DMS 273 treated with DMSO at 0.1 percent for 48 hours (cell line): ENCODE measurements around the gene ATAD5.
A peak's percentile ranks its signal among the peaks of the same experiment; 100 is the strongest.
"Not testable (repeated sequence)": the region's sequence is repeated elsewhere in the genome, so short reads cannot be mapped to it uniquely, and the experiment has no call there.

Experiments
- DNase-seq: peaks from one replicate; lab custom pipeline; 2025; lab: John Stamatoyannopoulos, UW

Gene ATAD5

DNA sequence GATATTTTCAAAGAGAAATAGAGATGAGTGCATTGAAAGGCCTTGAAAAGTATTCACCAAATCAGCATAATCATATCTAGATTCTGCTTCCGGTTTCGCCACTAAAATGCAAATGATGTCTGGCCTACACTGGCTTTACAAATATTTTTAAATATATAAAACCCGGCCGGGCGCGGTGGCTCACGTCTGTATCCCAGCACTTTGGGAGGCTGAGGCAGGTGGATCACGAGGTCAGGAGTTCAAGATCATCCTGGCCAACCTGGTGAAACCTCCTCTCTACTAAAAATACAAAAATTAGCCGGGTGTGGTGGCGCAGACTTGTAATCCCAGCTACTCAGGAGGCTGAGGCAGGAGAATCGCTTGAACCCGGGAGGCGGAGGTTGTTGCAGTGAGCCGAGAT lies 8.8 kb upstream of the ATAD5 start:
- not testable (repeated sequence) for DNase-seq

GRCh38 chr17:30823421-30823820 lies 8.3 kb upstream of the ATAD5 start:
- no peak for DNase-seq

DNA sequence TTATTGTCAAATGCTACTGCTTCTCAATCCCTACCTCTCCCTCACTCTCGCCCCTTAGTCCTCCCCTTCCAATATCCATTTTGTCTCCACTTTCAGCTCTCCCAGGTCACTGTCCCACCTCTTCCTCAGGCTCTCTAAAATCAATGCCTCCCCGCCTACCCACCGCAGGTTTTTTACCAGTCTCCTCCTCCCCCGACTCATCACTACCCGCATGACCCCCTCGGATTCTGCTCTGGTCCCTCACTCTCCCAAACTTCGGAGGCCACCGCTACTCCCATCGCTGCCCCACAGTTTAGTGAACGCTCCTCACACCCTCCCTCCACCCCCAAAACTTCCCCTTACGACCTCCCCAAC lies 7.8 kb upstream of the ATAD5 start:
- DNase-seq, result no peak

DNA sequence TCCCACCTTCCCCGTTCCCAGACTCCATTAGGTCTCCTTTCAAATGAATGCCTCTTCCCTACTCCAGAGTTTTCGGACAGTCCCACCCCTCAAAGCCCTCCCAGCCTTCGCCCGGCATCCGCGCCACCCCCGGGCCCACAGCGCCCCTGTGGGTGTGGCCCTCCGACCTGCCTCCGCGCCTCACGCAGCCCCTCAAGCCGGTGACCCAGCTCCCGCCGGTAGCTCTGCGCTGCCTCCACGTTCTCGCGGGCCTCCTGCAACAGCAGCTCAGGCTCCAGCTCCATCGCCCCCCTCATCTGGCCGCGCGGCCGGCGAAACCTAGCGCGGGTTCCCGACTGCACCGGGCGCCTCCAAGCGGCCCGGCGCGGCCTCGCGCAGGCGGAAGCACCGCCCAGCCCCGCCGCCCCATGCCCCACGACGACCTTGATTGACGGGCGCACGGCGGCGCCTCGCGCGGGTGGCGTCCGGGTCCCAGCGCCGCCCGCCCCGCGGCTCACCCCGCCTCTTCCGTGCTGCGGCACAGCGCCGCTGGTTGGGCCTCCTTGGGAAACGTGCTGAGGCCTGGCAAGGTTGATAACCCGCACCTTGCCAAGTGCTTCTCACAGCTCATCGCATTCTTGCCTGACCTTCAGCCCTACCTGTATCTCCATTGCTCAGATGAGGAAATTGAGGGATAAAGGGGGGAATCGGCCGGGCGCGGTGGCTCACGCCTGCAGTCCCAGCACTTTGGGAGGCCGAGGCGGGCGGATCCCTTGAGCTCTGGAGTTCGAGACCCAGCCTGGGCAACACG lies 7.2 kb upstream of the ATAD5 start, which contains the start of gene CRLF3:
Gene CRLF3 (minus strand): TSS at position 337 of the 790 bp plus-strand sequence. CDS start 41 bp downstream, at position 296.
- DNase-seq, result peak; percentile 80

- DNase-seq, result no peak
Measured at GRCh38 chr17:30827082-30827481, 4.7 kb upstream of the ATAD5 start.

DNA sequence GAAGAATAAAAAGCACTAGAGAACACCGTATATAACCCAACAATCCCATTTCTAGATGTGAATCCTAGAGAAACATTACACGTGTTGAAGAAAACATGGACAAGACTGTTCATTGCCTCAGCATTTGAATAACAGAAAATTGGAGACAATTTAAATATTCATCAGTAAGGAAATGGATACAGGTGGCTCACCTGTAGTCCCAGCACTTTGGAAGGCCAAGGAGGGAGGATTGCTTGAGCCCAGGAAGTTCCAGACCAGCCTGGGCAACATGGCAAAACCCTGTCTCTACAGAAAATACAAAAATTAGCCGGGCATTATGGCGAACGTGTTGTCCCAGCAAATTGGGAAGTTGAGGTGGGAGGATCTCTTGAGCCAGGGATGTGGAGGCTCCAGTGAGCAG lies 2.7 kb upstream of the ATAD5 start:
- DNase-seq, result no peak

GRCh38 chr17:30831257-30831656 lies 509 bp upstream of the ATAD5 start:
- no peak for DNase-seq

DNA sequence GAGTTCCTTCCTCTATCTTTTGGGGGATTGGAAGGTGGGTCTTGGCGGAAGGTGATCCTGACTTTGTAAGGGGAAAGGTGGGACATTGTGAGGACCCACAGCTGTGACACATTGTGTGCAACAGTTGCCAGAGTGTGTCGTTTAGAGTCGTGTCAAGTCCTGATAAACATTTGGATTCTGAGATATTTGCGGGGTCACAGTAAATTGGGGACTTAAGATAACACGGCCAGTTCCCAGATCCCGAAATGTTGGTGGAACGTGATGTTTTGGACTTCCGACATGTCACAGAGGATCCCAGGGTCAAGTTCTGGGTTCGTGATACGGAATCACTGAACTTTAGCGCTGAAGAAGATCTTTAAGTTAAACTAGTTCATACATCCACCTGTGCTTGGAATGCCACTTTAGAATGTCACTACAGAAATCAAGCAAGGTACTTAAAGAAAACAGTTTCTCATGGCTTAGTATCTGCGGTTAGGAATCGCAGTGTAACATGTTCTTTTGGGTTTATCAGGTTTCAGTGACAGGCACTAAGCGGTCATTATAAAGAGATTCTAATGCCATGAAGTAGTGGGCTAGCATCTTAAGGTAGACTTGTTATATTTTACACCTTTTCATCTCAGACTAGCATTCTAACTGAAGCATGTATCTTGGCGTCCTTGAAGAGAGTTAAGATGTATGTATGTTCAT lies 815 bp downstream of the ATAD5 start:
- no peak for DNase-seq

GRCh38 chr17:30838202-30838807 lies 6.5 kb downstream of the ATAD5 start:
- no peak for DNase-seq

GRCh38 chr17:30840771-30841170 lies 9.0 kb downstream of the ATAD5 start:
- no peak for DNase-seq

DNA sequence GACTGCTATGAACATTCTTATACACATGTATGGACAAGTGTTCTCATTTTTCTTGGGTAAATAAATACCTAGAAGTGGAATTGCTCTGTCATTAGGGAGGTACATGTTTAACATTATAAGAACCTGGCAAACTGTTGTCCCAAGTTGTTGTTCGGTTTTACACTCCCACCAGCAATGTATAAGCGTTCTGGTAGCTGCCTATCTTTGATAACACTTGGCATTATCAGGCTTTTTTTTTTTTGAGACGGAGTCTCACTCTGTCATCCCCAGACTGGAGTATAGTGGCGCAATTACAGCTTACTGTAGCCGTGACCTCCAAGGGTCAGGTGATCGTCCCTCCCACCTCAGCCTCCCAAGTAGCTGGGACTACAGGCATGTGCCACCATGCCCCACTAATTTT lies 16.3 kb downstream of the ATAD5 start:
- DNase-seq, result no peak

- no peak for DNase-seq
Measured at GRCh38 chr17:30854146-30854545, 22.4 kb downstream of the ATAD5 start.

DNA sequence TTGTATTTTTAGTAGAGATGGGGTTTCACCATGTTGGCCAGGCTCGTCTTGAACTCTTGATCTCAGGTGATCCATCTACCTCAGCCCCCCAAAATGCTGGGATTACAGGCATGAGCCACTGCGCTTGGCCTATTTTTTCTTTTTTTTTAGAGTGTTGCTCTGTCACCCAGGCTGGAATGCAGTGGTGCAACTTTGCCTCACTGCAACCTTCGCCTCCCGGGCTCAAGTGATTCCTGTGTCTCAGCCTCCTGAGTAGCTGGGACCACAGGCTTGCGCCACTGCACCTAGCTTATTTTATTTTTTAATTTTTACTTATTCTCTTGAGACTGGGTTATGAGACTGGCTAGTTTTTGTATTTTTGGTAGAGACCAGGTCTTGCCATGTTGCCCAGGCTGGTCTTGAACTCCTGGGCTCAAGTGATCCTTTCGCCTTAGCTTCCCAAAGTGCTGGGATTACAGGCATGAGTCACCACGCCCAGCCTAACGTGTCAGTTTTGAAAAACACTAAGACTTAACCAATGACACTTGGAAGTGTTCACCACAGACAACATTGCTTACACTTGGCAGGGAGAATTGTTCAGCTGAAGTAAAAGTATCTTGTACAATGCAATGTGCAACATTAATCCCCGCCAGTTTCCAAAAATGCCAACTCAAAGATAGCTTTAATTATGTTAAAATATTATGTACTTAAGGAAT lies 26.9 kb downstream of the ATAD5 start:
- DNase-seq, result no peak

DNA sequence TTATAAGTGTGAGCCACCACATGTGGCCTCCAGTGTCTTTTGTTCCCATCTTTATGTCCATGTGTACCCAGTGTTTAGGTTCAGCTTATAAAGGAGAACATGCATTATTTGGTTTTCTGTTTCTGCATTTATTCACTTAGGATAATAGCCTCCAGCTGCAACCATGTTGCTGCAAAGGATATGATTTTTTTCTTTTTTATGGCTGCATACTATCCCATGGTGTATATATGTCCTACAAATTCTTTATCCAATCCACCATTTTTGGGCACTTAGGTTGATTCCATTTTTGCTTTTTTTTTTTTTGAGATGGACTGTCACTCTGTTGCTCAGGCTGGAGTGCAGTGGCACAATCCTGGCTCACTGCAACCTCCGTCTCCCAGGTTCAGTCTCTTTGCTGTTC lies 32.9 kb downstream of the ATAD5 start:
- no peak for DNase-seq

DNA sequence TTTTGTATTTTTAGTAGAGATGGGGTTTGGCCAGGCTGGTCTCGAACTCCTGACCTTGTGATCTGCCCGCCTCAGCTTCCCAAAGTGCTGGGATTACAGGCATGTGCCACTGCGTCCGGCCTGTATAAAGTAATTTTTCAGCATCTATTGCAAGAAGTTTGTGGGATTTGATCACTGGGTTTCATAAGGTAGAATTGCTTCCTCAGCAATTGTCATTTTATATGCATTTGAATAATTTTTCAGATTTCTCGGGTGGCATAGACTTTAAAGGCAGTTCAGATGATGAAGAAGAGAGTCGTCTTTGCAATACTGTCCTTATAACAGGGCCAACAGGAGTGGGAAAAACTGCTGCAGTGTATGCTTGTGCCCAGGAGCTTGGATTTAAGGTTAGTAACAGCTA lies 37.2 kb downstream of the ATAD5 start:
- DNase-seq, result no peak

DNA sequence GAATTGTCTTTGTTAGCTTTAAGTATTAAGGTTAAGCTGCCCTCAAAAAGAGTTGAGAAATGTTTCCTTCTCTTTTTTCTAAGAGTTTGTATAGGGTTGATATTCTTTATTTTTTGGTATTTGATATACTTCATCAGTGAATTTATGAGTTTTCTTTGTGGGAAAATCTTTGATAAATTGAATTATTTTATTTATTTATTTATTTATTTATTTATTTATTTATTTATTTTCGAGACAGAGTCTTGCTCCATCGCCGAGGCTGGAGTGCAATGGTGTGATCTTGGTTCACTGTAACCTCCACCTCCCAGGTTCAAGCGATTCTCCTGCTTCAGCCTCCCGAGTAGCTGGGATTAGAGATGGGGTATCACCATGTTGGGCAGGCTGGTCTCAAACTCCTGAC lies 54.4 kb downstream of the ATAD5 start:
- no peak for DNase-seq

DNA sequence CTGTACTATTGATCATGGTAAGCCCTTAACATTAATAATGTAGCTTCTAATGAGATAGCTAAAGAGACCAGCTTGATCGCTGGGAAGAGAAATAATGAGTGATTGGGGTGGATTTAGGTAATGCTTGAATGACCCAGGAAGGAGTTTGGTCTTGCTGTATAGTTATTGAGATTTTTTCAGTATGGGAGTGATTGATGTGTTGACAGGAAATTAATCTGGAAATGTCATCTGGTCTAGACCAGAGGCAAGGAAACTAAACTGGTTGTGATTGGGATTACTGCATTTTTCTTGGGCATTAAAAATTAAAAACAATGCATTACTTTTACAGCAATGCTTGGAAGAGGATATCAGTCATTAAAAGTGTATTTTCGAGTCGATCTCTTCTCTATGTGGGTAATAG lies 62.5 kb downstream of the ATAD5 start:
- DNase-seq, result no peak

GRCh38 chr17:30897311-30897710 lies 65.5 kb downstream of the ATAD5 start:
- no peak for DNase-seq

- DNase-seq, result no peak
Measured at GRCh38 chr17:30905742-30906100, 74.0 kb downstream of the ATAD5 start.

DNA sequence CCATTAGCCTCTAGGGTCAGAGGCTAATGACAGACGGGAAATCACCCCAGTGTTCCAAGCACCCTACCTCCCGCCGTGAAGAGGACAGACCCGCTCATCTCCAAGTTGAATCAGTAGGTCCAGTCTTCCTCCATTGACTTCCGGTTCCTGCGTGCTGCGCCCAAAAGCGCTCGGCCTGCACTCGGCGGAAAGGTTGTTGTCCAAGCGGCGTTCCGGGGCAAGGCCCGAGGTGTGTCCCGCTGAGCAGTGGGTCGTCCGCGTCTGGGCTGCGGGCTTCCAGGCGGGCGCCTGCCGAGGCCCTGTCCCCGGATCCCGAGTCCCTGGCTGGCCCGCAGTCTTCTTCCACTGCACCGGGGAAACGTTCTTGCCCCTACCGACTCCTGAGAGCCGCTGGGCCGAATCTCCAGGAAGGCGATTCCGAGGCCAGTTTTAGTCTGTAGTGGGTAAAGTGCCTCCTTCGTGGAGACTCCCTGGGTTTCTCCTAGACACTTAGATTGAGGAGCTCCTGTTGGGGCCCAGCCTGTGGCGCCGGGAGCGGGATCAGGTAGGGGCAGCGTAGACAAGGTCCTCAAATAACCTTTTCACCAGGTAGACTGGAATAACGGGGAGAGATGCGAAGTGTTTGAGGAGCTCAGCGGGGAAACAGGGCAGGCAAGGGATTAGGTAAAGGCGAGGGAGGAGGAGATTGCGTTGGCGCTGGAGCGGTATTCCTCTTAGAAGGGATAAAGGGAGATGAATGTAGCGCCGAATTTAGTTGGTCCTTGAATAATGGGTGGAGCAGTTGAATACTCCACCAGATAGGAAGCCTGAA lies 74.5 kb downstream of the ATAD5 start, which contains the start of gene TEFM:
Gene TEFM (minus strand): TSS at position 138 of the 811 bp plus-strand sequence. CDS start 40 bp downstream, at position 98.
- DNase-seq, result peak; percentile 69

GRCh38 chr17:30908717-30909420 lies 77.1 kb downstream of the ATAD5 start:
- DNase-seq, result no peak
